Cortex of kidney (tissue), 1 donor: ENCODE results near the gene MOGAT1.
"Not testable (repeated sequence)": the region's sequence is repeated elsewhere in the genome, so short reads cannot be mapped to it uniquely, and the experiment has no call there.

ENCODE experiments used
- DNase-seq: peaks from one replicate; lab custom pipeline; 2025; lab: John Stamatoyannopoulos, UW

MOGAT1 gene

GRCh38 chr2:222670191-222671038 lies 1.0 kb upstream of the MOGAT1 start:
- DNase-seq: no peak

DNA sequence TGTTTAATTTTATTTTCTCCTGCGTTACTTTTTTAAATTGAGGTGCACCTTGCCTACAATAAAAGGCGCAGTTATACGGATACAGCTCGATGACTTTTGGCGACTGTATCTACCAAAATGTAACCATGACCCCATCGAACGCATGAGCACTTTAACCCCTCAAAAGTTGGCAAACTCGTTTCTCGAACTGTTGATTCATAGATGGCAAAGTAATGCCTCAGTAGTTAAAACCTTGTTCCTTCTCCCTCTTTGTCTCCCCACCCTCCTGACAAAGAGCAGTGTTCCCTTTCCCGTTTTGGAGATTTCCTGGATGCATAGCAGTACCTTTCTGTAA lies 577 bp downstream of the MOGAT1 start:
- DNase-seq: no peak

DNA sequence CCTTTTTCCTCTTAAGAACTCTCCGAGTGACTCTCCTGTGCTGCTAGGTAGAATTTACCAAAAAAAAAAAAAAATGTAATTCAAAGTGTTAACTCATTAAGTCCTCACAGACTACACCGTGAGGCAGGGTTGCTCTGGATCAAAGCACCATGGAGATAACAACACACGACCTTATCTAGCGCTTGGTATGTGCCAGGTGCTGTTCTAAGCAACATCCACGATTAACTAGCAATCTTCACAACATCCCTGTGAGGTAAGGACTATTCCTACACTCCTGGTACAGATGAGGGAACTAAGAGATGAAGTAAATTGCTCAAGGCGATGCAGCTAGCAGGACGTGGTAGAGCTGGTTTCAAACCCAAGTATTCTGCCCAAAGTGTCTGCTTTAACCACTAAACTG lies 1.8 kb downstream of the MOGAT1 start:
- DNase-seq: no peak

DNA sequence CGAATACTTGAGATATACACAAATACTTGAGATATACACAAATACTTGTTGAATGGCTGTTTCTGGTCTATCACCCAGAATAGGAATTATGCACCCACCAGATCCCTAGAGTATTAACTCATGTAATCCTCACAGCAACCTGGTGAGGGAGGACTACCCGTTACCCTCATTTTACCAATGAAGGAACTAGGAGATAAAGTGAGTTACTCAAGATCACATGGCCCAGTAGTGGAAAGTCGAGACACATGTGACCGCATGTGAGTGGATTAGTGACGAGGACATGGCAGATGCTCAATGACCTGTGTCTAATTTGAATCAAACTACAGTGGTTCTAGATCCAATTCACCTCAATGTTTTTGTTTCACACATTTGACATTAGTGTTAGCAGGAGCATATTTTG lies 2.4 kb downstream of the MOGAT1 start:
- DNase-seq: no peak

GRCh38 chr2:222677981-222678380 lies 6.5 kb downstream of the MOGAT1 start:
- no peak for DNase-seq

DNA sequence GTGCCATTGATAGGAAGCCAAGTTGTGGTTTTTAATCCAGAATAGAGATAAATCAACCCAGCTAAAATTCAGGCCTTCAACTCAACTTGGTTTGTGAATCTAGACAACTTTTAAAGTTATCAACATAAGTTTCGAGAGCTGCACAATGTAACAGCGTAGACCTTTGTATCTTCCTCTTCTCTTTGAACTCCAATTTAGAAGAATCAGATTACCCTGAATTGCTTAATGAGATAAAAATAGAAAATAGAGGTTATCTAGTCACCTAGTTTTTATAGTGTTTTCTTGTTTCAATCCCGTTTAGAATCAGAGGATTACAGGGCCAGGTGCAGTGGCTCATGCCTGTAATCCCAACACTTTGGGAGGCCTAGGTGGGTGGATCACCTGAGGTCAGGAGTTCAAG lies 12.3 kb downstream of the MOGAT1 start:
- no peak for DNase-seq

GRCh38 chr2:222686086-222686750 lies 14.8 kb downstream of the MOGAT1 start:
- no peak for DNase-seq

DNA sequence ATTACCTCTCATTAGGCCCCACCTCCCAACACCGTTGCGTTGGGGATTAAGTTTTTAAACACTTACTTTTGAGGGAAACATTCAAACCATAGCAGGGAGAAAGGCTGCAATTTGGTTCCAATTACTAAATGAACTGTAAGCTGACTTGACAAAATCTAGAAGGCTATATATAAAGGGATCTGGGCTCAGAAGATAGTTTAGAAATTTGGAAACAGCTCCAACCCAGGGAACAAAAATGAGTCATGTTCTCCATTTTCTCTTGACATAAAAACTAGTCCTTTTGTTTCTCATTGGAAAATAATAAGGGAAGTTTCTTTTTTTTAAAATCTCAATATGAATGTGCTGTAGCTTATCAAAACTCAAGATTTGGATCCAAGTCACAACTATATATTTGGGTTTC lies 17.5 kb downstream of the MOGAT1 start:
- no peak for DNase-seq

DNA sequence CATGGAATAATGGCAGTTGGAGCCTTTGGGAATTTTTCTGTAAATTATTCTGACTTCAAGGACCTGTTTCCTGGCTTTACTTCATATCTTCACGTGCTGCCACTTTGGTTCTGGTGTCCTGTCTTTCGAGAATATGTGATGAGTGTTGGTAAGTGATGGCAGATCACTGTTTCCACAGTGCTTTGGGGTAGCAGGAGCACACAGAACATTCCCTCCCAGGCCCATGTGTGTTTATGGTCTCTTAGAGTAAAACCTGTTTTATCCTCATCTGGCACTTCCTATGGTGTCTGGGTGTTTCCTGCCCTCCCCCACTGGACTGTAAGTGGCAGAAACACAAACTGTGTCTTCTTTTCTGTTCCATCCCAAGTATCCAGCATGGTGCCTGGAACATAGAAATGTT lies 17.9 kb downstream of the MOGAT1 start:
- no peak for DNase-seq

DNA sequence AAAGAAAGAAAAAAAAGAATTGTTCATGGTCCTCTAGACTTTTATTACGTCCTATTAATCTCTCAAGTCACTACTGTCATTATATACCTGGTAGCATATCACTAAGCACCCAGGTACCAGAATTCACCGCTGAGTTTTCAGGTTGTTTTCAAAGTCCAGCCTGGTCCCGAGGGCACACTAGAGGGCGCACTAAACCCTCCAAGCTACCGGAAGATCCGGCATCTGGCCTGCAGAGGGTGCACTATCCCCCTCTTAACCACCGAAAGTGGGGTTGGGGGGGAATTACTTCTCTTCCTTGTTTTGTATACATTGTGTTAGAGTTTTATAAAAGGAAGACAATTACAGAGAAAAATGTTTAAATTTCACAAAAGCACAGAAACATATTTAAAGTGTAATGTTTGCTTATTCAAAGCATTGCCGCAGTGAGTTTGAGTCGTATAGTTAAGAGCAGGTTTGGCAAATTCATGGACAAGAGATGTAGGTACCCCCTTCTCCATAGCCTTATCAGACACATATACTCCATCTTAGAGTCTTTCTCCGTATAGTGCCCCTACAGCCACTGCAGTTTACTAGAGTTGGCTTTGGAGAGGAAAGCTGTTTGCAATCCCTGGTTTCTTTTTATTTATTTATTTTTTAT lies 19.2 kb downstream of the MOGAT1 start:
- DNase-seq: no peak

DNA sequence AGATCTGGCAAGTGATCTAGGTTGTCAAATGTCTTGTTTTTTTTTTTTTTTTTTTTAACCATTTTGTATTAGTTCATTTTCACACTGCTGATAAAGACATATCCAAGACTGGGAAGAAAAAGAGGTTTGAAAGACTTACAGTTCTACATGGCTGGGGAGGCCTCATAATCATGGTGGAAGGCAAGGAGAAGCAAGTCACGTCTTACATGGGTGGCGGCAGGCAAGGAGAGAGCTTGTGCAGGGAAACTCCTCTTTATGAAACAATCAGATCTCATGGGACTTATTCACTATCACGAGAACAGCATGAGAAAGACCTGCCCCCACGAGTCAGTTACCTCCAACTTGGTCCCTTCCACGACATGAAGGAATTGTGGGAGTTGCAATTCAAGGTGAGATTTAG lies 22.0 kb downstream of the MOGAT1 start:
- DNase-seq: not testable (repeated sequence)

DNA sequence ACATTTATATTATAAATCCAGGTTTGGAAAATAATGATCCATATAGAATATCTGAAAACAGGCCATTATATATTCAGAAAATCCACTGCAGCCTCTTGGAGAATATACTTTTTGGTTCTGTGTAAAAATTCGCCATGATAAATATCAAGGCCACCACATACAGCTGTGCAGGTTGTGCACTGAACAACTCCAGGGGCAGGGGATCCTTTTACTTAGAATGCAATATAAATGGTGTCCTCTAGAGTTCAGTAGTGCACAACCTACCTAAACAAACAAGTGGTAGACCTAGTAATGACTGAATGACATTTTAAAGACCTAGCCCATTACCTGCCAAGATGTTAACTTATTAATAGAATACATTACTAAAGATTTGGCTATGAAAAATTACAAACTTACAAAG lies 22.4 kb downstream of the MOGAT1 start:
- no peak for DNase-seq

GRCh38 chr2:222698276-222698675 lies 26.8 kb downstream of the MOGAT1 start:
- DNase-seq: no peak

GRCh38 chr2:222701233-222701632 lies 29.8 kb downstream of the MOGAT1 start:
- no peak for DNase-seq

GRCh38 chr2:222701721-222702131 lies 30.3 kb downstream of the MOGAT1 start:
- no peak for DNase-seq

DNA sequence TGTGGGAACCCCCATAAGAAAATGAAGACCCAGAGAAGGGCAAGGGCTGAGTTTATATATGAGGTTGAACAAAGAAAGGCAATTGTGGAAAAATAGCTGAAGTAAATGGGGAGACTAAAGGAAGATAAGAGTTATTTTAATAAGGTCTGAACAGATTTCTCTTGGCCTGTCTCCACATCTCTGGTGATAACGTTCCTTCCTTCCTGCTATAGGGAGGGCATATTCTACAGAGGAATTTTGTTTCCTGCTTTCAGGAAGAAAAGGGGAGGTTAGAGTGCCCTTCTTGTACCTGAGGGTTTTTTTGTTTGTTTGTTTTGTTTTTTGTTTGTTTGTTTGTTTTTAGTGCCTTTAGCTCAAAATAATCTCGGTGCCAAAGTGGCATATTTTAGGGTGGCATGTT lies 31.6 kb downstream of the MOGAT1 start:
- DNase-seq: no peak

DNA sequence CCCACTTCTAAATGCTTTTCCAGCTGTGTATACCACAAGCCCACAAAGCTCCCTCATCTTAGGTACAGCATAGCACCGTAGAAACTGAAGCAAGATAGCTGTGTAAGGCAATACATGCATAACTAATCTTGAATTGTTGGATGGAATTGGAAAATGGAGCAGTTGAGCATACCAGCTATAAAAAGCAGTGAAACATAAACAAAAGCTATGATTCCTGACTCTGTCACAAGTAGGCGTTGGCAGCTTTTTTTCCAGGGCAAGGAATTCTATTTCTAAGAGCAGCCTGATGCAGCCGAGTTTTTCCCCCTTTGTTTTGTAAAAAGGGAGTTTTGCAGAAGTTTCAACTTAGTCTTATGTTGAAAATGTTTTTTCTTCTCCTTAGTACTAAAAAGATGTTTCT lies 32.4 kb downstream of the MOGAT1 start:
- DNase-seq: no peak

GRCh38 chr2:222706616-222707015 lies 35.2 kb downstream of the MOGAT1 start:
- no peak for DNase-seq

DNA sequence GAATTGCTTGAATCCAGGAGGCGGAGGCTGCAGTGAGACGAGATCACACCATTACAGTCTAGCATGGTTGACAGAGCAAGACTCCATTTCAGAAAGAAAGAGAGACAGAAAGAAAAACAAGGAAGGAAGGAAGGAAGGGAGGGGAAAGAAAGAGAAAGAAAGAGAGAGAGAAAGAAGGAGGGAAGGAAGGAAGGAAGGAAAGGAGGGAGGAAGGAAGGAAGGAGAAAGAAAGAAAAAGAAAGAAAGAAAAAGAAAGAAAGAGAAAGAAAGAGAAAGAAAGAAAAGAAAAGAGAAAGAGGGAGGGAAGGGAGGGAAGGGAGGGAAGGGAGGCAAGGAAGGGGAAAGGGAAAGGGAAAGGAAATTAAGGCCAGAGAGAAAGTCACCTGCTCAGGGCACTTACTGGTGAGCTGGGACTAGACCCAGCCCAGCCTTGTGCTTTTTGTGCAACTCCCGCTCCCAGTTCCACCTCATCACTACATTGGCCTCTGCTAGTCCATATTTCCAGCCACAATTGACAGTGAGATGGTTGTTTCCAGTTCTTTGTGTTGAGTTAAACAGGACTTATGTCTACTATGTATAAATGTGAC lies 35.7 kb downstream of the MOGAT1 start:
- no peak for DNase-seq

DNA sequence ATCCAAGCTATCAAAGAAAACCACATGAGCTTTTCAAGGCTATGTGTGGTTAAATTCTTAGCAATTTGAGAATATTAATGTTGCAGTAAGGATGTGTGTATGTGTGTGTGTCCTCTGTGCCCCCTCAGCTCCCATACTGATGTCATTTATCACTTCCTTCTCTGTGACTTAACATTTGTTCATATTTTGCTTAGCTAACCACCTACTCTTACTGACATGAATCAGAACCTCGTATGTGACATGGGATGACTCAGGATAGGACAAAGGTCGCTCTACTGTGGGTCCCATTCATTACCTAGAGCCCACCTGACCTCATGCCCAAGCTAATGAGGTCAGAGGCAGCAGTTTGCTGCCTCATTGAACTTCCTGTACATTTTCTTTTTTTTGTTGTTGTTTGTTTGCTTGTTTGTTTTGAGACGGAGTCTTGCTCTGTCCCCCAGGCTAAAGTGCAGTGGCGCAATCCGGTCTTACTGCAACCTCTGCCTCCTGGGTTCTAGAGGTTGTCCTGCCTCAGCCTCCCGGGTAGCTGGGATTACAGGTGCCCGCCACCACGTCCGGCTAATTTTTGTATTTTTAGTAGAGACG lies 36.3 kb downstream of the MOGAT1 start:
- no peak for DNase-seq

DNA sequence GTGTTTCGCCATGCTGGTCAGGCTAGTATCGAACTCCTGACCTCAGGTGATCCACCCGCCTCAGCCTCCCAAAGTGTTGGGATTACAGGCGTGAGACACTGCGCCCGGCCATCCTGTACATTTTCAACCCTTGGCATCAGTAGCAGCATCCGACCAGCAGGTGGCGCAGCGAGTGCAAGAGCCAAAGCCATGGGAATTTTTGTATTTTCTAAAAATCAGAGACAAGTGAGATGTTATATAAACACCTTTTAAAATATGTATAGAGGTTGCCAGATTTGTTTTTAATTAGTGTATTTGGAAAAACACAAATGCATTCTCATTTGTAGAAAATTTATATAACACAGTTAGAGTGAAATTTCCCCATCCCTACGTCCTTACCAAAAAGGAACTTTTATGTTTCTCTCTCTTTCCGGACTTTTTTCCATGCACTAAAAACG lies 36.8 kb downstream of the MOGAT1 start:
- DNase-seq: no peak

DNA sequence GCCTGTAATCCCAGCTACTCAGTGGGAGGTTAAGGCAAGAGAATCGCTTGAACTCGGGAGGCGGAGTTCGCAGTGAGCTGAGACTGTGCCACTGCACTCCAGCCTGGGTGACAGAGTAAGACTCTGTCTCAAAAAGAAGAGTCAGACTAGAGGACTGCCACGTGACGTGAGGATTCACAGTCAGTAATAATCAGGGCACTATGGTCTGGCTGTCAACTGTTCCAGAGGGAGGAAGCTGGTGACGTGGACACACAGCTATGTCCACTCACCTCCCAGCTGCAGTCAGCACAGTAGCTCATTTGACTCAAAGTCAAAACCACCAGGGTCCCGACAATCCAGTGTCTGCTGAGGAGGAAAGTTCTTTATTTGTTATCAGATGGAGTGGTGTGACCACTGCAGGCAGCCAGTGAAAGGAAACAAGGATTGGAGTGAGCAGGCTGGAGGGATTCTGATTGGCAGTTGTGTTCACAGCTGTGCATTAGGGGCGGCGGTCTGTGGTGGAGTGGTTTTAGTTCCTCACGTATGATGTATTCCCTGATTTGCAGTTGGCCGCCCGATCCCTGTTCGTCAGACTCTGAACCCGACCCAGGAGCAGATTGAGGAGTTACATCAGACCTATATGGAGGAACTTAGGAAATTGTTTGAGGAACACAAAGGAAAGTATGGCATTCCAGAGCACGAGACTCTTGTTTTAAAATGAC lies 37.9 kb downstream of the MOGAT1 start:
- DNase-seq: no peak
